ENCODE measurements around the gene MAP2. TPM values are rescaled to one million over a fixed set of nuclear protein-coding genes. Genes with fewer than 3 reads are reported as not detected.
A peak's percentile ranks its signal among the peaks of the same experiment; 100 is the strongest.

MAP2 gene
- total and polyA plus RNA-seq, 10 of the 15 experiments (the other 5 are each of a cell fraction or from before 2014, with no cell fraction given), result 0.01 TPM; not detected in 9

DNA sequence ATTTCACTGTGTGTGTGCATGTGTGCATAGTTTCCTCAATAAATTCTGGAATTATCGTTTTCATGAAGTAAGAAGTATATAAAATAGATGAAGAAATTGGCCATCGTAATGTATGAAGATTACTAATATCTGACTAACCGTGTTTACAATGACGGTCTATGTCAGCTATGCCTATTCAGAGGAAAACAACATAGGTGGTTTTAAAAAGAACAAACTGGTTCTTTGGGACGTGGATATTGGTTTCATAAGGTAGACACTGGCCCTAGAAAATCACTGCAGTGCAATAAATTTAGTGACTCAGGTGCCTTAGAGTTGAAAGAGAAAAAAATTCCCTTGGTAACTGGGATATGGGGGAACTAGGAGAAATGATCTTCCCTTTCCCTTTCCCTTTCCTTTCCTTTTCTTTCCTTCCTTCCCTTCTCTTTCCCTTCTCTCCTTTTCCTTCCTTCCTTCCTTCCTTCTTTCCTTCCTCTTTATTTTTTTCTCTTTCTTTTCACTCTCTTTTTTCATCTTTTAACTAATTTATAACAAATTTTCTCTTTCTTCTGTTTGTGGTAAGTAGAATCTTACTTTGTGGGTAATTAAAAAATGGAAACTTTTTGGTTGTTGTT, 36.4 kb downstream of the MAP2 start:
- Histone ChIP-seq H3K4me1 (ENCODE audit: control insufficient read depth, insufficient read depth, low read length) (no peaks in the 10 kb centered on the region), H3K4me3 (no peak overlapping the region), H2AFZ (ENCODE audit: control insufficient read depth, low read depth, low read length) (no peak overlapping the region), H3K27me3 (replicated peaks in 1 of 2; ENCODE audit: control insufficient read depth in 2 of 2, insufficient read depth in 2 of 2, low read length in 1 of 2) (no peaks in the 10 kb centered on the region), H4K20me1 (ENCODE audit: control insufficient read depth, insufficient read depth) (no peaks in the 10 kb centered on the region), H3K9ac (ENCODE audit: control insufficient read depth, insufficient read depth, low read length) (no peak overlapping the region), H3K36me3 (ENCODE audit: control insufficient read depth in 2 of 2, insufficient read depth in 2 of 2, low read length in 1 of 2) (no peaks in the 10 kb centered on the region), H3K9me3 (replicated peaks; ENCODE audit: control insufficient read depth, insufficient read depth, low read length) (no peaks in the 10 kb centered on the region), H3K27ac (ENCODE audit: control insufficient read depth, insufficient read depth) (no peak overlapping the region), H3K4me2 (ENCODE audit: control insufficient read depth, insufficient read depth) (no peak overlapping the region), H3K79me2 (ENCODE audit: control insufficient read depth, insufficient read depth, low read length) (no peaks in the 10 kb centered on the region)
- SMC1A ChIA-PET (ENCODE audit: uncharacterized antibody, unreplicated experiment), result no interaction called here
- RAD21 ChIA-PET (ENCODE audit: unreplicated experiment), result no interaction called here
- in situ Hi-C loops (cut with MboI) (no loop called here), intact Hi-C loops (cut with micrococcal nuclease; ENCODE audit: unreplicated experiment) (no loop called here)
- ATAC-seq, result no peak
- POLR2A ChIA-PET, result no interaction called here
- no peak for DNase-seq (ENCODE audit: low read depth, low spot score)
- no peak for FAIRE-seq
- 39% methylated on average over 5 of the region's 5 CpGs for WGBS (ENCODE audit: insufficient coverage, insufficient replicate concordance, low lambda C conversion rate, missing lambda C conversion rate)
- BruUV-seq (replicated peaks), result no TSS peak
- TF ChIP-seq RBBP5 (conservative IDR thresholded peaks at IDR 0.05), result no peak
- no peak for TF ChIP-seq ESRRA (IDR thresholded peaks at IDR 0.05; ENCODE audit: low read length)
- TF ChIP-seq BRCA1 (IDR thresholded peaks at IDR 0.05; ENCODE audit: low read depth, low read length), result no peak
- no peak for TF ChIP-seq NR2F1 (conservative IDR thresholded peaks at IDR 0.05)
- TF ChIP-seq BHLHE40 (IDR thresholded peaks at IDR 0.05; ENCODE audit: borderline replicate concordance in 1 of 2, low read depth in 2 of 2, low read length in 1 of 2), result no peak
- no peak for TF ChIP-seq SREBF2 (IDR thresholded peaks at IDR 0.05; ENCODE audit: low read length)
- no peak for TF ChIP-seq KLF5 (IDR thresholded peaks at IDR 0.05; ENCODE audit: partially characterized antibody)
- CTCF ChIA-PET, result no interaction called here

DNA sequence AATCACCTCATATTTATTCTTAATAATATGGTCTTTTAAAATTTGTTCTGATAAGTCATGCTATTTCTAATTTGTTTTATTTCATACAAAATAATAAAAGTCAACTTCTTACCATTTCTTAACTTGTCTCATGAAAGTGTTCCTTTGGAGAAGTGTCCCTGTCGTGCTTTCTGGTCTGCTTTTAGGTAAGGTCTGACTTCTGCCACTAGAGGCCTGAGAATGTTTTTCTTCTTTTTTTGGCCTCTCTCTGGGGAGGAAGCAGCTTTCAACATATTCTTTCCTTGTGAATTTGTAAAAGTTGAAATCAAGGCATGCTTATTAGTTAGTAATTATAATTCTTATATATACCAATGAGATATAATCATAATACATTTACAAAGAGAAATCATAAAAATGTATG, 39.4 kb downstream of the MAP2 start:
- no peak overlapping the region for H3K9ac ChIP-seq (ENCODE audit: control insufficient read depth, insufficient read depth, low read length)
- in situ Hi-C loops (cut with MboI), result no loop called here
- intact Hi-C loops (cut with micrococcal nuclease; ENCODE audit: unreplicated experiment), result no loop called here
- H3K36me3 ChIP-seq (ENCODE audit: control insufficient read depth in 2 of 2, insufficient read depth in 2 of 2, low read length in 1 of 2), result no peaks in the 10 kb centered on the region
- no peak overlapping the region for H3K4me3 ChIP-seq
- no peak overlapping the region for H3K27ac ChIP-seq (ENCODE audit: control insufficient read depth, insufficient read depth)
- ChIA-PET CTCF (interaction anchor here (0.6 kb wide), 1 partner anchor 44 kb away, joined by 3 read pairs; no protein-coding TSS in a partner anchor), SMC1A (ENCODE audit: uncharacterized antibody, unreplicated experiment) (no interaction called here), RAD21 (ENCODE audit: unreplicated experiment) (no interaction called here), POLR2A (no interaction called here)
- no peak overlapping the region for H2AFZ ChIP-seq (ENCODE audit: control insufficient read depth, low read depth, low read length)
- no peak for ATAC-seq
- no peaks in the 10 kb centered on the region for H4K20me1 ChIP-seq (ENCODE audit: control insufficient read depth, insufficient read depth)
- no peaks in the 10 kb centered on the region for H3K79me2 ChIP-seq (ENCODE audit: control insufficient read depth, insufficient read depth, low read length)
- FAIRE-seq, result no peak
- H3K27me3 ChIP-seq (replicated peaks in 1 of 2; ENCODE audit: control insufficient read depth in 2 of 2, insufficient read depth in 2 of 2, low read length in 1 of 2), result no peaks in the 10 kb centered on the region
- H3K4me1 ChIP-seq (ENCODE audit: control insufficient read depth, insufficient read depth, low read length), result no peaks in the 10 kb centered on the region
- BruUV-seq (replicated peaks), result no TSS peak
- no peaks in the 10 kb centered on the region for H3K9me3 ChIP-seq (replicated peaks; ENCODE audit: control insufficient read depth, insufficient read depth, low read length)
- DNase-seq (ENCODE audit: low read depth, low spot score), result no peak
- TF ChIP-seq SUZ12 (IDR thresholded peaks at IDR 0.05; ENCODE audit: unreplicated experiment), result no peak
- TF ChIP-seq, protein P1, sequence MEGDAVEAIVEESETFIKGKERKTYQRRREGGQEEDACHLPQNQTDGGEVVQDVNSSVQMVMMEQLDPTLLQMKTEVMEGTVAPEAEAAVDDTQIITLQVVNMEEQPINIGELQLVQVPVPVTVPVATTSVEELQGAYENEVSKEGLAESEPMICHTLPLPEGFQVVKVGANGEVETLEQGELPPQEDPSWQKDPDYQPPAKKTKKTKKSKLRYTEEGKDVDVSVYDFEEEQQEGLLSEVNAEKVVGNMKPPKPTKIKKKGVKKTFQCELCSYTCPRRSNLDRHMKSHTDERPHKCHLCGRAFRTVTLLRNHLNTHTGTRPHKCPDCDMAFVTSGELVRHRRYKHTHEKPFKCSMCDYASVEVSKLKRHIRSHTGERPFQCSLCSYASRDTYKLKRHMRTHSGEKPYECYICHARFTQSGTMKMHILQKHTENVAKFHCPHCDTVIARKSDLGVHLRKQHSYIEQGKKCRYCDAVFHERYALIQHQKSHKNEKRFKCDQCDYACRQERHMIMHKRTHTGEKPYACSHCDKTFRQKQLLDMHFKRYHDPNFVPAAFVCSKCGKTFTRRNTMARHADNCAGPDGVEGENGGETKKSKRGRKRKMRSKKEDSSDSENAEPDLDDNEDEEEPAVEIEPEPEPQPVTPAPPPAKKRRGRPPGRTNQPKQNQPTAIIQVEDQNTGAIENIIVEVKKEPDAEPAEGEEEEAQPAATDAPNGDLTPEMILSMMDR (IDR thresholded peaks at IDR 0.05 in 2 of 3, conservative IDR thresholded peaks at IDR 0.05 in 1 of 3; ENCODE audit: control insufficient read depth in 2 of 3, extremely low read depth in 1 of 3, insufficient read depth in 1 of 3, low read depth in 3 of 3, low read length in 3 of 3), result 0 out of 6 replicates have a peak, but pooled peaks of 1 of the 3 experiments have one; percentile 20
- 81% methylated on average over 1 of the region's 1 CpG for WGBS (ENCODE audit: insufficient coverage, insufficient replicate concordance, low lambda C conversion rate, missing lambda C conversion rate)
- no peak overlapping the region for H3K4me2 ChIP-seq (ENCODE audit: control insufficient read depth, insufficient read depth)

Measured in GM12878 (cell line).